Mesodermal cell (in vitro differentiated cells): ENCODE data around the gene ZBED5.
"Not testable (repeated sequence)": the region's sequence is repeated elsewhere in the genome, so short reads cannot be mapped to it uniquely, and the experiment has no call there.

Experiments used
- H3K27ac ChIP-seq: 2 replicates; pipeline ENCODE4 v1.7.0; 2013; ENCODE audit warnings: mild to moderate bottlenecking, low read depth, low read length, moderate library complexity; ENCODE audit not compliant: severe bottlenecking
- H3K36me3 ChIP-seq: 2 replicates; pipeline ENCODE4 v1.7.1; 2013; ENCODE audit warnings: mild to moderate bottlenecking, low read length, moderate library complexity; ENCODE audit not compliant: control insufficient read depth, insufficient read depth
- H3K4me1 ChIP-seq: one replicate; pipeline ENCODE4 v1.7.1; 2013; ENCODE audit warnings: mild to moderate bottlenecking, low read length; ENCODE audit not compliant: insufficient read depth, control insufficient read depth, poor library complexity, severe bottlenecking
- H3K4me3 ChIP-seq: 2 replicates; pipeline ENCODE4 v1.7.0; 2013; ENCODE audit warnings: low read length, control low read depth, mild to moderate bottlenecking; ENCODE audit not compliant: insufficient read depth, poor library complexity, severe bottlenecking; ENCODE audit errors: extremely low read depth
- H3K9me3 ChIP-seq: 2 replicates; pipeline ENCODE4 v1.7.1; 2013; ENCODE audit warnings: mild to moderate bottlenecking, low read length, moderate library complexity; ENCODE audit not compliant: control insufficient read depth
- WGBS, 2 experiments: methylation state at CpG; one replicate each; pipeline ENCODE4 v1.1.5; 2013; ENCODE audit warnings: missing lambda C conversion rate in 2 of 2; ENCODE audit not compliant: insufficient coverage in 2 of 2; 5-methylcytosine and 5-hydroxymethylcytosine counted together

Gene ZBED5

DNA sequence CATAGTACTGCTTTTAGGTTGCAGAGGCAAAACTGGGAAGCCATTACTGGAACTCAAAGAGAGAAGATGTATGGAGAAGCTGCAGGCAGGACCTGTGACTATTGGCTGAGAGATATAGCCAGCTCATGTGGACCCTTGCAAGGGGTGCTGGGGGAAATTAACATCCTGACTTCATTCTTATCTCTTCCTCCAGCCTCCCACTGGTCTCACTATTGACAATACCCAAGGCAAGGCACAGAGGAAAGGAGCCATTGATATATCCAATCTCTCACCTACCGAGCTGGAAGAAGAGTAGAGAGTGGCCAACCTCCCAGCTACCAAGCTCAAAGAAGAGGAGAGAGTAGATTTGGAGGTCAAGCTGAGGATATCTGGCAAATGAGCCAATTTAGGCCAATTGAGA is 36.8 kb upstream of the ZBED5 start:
- H3K27ac ChIP-seq, result no peak overlapping the region
- WGBS, 2 experiments, result no CpG with 5 or more reads among the region's 1 CpG
- peaks cover 15% of the 10 kb centered on the region for H3K4me1 ChIP-seq

GRCh38 chr11:10893714-10894151 is 35.9 kb upstream of the ZBED5 start:
- H3K4me1 ChIP-seq, result peaks cover 6% of the 10 kb centered on the region
- H3K4me3 ChIP-seq, result no peak overlapping the region
- H3K36me3 ChIP-seq, result no peaks in the 10 kb centered on the region
- H3K9me3 ChIP-seq, result no peaks in the 10 kb centered on the region
- H3K27ac ChIP-seq, result no peak overlapping the region

More for the DNA sequence above, 36.8 kb upstream of the ZBED5 start:
- H3K4me3 ChIP-seq, result no peak overlapping the region
- no peaks in the 10 kb centered on the region for H3K9me3 ChIP-seq
- no peaks in the 10 kb centered on the region for H3K36me3 ChIP-seq

DNA sequence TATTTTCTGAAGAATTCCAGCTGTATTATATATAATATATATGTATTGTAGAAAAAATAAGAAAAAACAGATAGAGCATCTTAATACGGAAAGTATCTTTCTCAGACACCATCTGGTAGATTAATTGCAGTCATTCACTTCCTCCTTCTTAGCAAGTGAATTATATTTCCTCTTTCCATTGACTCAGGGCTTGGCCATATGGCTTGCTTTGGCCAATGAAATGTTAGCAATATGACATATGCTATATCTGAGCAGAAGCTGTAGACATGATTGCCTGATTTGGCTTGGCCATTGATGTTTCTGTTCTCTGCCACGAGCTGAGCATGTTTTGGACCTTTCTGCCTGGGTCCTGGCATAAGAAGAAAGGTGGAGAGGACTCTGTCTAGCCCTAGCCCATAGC is 34.4 kb upstream of the ZBED5 start:
- Histone ChIP-seq H3K36me3 (no peaks in the 10 kb centered on the region), H3K4me1 (no peaks in the 10 kb centered on the region), H3K27ac (no peak overlapping the region), H3K9me3 (no peaks in the 10 kb centered on the region), H3K4me3 (no peak overlapping the region)
- 75% methylated on average over 1 of the region's 2 CpGs; no CpG with 5 or more reads in 1 of the 2 experiments for WGBS, 2 experiments

DNA sequence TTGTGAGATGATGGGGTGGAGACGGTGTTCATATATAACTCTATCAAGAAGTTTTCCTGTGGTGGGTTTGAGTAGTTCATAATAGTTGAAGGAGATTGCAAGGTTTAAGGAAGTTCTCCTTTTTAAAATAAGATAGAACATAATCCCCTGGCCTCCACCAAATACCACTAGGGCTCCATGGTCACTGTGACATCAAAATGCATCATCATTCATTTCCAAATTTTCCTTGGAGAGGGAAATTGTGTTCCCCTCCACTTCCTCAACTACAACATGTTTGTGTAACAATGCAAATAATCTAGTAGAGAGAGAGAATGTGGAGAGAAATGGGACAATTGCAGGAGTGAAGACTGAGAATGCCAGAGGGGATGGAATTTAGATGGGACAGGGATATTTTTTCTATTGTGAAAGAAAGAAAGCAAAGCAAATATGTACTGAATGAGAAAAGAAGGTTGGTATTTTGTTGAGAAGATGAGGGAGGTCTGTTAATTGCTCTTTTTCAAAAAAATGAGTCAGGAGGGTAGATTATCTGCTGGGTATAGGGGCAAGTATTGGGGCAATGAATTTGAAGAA is 33.4 kb upstream of the ZBED5 start:
- H3K4me1 ChIP-seq, result no peaks in the 10 kb centered on the region
- no peak overlapping the region for H3K27ac ChIP-seq
- no peak overlapping the region for H3K4me3 ChIP-seq
- H3K9me3 ChIP-seq, result no peaks in the 10 kb centered on the region
- H3K36me3 ChIP-seq, result no peaks in the 10 kb centered on the region
- WGBS, 2 experiments, result 100% methylated on average over 1 of the region's 1 CpG; no CpG with 5 or more reads in 1 of the 2 experiments

GRCh38 chr11:10890083-10890482 is 32.2 kb upstream of the ZBED5 start:
- H3K4me3 ChIP-seq, H3K9me3 ChIP-seq, H3K4me1 ChIP-seq, H3K27ac ChIP-seq, H3K36me3 ChIP-seq: not testable (repeated sequence)

DNA sequence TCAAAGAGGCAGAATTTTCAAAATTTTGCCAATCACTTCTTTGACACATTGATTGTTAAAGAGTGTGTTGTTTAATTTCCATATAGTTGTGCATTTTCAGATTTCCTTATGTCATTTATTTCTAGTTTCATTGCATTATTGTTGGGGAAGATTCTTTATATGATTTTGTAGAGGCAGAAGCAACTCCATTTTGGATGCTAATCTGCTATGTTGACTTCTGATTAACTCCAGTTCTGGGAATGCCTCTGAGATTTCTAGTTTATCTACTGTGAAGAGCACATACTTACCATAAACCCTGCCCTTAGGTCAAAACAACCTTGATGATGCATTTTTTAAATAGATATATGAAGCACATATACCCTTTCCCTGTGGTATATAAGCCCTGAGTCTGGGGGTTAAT is 29.5 kb upstream of the ZBED5 start:
- H3K4me1 ChIP-seq, result no peaks in the 10 kb centered on the region
- peaks cover 8% of the 10 kb centered on the region for H3K9me3 ChIP-seq
- H3K36me3 ChIP-seq, result no peaks in the 10 kb centered on the region
- H3K4me3 ChIP-seq, result no peak overlapping the region
- H3K27ac ChIP-seq, result no peak overlapping the region

DNA sequence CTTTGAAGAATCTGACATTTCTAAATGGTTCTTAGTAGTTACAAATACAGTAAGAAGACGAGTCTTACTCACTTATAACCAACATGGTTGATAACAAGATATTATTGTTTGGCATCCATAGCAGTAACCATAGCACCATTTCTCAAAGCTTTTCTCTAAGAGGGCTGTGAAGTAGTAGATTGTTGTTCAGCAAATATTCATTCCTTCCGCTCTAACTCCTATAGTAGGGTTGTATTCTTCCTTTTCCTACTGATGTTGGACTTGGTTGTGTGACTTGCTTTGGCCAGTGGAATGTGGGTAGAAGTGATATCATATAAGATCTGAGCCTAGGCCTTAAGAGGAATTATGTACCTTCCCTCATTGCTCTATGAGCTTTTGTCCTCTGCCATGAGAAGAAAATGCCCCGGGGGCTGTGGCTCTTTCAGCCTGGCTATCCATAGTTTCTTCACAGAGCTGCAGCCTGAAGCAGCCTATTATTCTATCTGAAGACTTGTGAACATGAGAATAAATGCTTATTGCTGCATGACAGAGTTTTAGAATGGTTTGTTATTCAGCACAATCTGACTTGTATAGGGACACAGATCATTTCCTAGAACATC is 28.9 kb upstream of the ZBED5 start:
- Histone ChIP-seq H3K4me1 (no peaks in the 10 kb centered on the region), H3K4me3 (no peak overlapping the region), H3K9me3 (peaks cover 8% of the 10 kb centered on the region), H3K36me3 (no peaks in the 10 kb centered on the region), H3K27ac (no peak overlapping the region)
- WGBS, 2 experiments, result no CpG with 5 or more reads among the region's 3 CpGs

DNA sequence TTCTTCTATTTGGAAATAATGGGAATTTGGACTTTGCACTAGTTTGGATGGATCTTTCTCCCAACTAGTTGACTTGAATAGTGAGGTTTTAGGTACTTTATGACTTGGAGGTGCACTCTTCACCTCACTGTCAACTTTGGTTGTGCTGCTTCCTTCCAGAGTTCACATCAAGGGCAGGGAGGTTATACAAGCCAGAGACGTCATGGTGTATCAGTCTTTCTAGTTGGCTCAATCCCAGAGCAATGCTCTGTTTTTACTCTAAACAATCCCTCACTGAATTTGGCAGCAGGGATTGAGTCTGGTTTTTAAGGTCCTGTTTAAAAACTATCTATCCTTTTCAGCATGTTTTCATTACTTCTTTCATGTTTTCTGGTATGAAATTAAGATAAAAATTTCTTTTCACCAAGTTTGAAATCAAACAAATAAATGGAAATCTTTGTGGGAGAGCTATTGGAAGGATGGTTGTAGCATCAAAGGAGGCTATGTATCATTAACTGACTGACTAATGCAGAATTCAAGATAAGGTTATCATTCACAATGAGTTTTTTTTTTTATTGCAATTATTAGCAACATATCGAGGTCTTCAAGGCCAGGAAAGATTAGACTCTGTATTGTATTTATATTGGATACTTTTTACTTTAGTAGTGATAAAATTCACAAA is 28.0 kb upstream of the ZBED5 start:
- 67% methylated on average over 1 of the region's 2 CpGs; no CpG with 5 or more reads in 1 of the 2 experiments for WGBS, 2 experiments
- H3K4me3 ChIP-seq, result no peak overlapping the region
- no peak overlapping the region for H3K27ac ChIP-seq

DNA sequence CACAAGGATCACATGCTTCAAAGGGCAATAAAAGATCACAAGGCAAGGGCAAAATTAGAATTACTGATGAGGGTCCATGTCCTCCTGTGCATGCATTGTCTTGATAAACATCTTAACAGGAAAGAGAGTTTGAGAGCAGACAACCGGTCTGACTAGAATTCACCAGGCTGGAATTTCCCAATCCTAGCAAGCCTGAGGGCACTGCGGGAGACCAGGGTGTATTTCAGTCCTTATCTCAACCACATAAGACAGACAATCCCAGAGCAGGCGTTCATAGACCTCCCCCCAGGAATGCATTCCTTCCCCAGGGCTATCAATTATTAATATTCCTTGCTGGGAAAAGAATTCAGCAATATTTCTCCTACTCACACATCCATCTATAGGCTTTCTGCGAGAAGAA is 26.4 kb upstream of the ZBED5 start:
- H3K4me1 ChIP-seq, H3K4me3 ChIP-seq, H3K36me3 ChIP-seq, H3K9me3 ChIP-seq, H3K27ac ChIP-seq: not testable (repeated sequence)
- WGBS, 2 experiments, result 90 to 93% methylated on average over 2 to 4 of the region's 4 CpGs

More for the DNA sequence above, 28.0 kb upstream of the ZBED5 start:
- H3K4me1 ChIP-seq, result no peaks in the 10 kb centered on the region
- no peaks in the 10 kb centered on the region for H3K36me3 ChIP-seq
- peaks cover 8% of the 10 kb centered on the region for H3K9me3 ChIP-seq

DNA sequence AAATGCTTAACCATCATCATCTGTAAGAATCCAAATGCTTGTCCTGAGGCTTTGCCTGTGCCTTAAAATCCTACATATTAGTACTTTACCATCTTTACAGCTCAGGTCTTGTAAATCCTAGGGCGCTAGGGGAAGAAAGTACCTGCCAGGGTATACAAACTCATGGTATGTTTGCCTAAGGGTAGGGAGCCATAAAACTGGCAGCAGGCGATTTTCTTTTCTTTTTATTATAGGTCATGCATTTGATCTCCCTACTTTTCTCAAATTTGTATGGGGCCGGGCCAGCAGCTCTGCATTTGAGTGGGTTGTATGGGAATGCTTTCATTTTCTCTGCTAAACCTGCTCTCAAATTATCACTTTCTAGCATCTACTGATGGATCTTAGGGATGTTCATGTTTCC is 24.0 kb upstream of the ZBED5 start:
- Histone ChIP-seq H3K27ac (no peak overlapping the region), H3K4me1 (no peaks in the 10 kb centered on the region), H3K36me3 (no peaks in the 10 kb centered on the region), H3K9me3 (peaks cover 8% of the 10 kb centered on the region), H3K4me3 (no peak overlapping the region)
- 100% methylated on average over 1 of the region's 3 CpGs; no CpG with 5 or more reads in 1 of the 2 experiments for WGBS, 2 experiments
